NCI-H2196 (cell line): ENCODE data around the gene NAA50.

Source experiments
- DNase-seq: peaks from one replicate; lab custom pipeline; 2025; ENCODE audit not compliant: unreplicated experiment; lab: John Stamatoyannopoulos, UW

Gene NAA50

DNA sequence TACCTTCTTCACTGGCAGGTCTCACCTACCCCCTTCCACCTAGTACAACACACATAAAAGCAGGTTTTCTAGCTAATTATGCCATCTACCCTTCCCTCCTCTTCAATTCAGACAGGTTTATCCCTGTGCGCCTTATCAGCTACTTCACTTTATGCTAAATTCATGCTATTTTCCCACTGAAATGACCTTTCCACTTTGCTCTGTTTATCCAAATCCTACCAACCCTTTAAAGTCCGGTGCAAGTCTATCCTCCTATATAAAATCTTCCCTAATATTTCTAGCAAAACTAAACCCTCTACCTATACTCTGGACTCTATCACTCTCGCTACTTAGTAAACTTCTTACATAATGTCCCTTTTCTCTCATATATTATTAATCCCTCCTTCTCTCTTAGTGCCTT is 55.6 kb downstream of the NAA50 start:
- DNase-seq = no peak

DNA sequence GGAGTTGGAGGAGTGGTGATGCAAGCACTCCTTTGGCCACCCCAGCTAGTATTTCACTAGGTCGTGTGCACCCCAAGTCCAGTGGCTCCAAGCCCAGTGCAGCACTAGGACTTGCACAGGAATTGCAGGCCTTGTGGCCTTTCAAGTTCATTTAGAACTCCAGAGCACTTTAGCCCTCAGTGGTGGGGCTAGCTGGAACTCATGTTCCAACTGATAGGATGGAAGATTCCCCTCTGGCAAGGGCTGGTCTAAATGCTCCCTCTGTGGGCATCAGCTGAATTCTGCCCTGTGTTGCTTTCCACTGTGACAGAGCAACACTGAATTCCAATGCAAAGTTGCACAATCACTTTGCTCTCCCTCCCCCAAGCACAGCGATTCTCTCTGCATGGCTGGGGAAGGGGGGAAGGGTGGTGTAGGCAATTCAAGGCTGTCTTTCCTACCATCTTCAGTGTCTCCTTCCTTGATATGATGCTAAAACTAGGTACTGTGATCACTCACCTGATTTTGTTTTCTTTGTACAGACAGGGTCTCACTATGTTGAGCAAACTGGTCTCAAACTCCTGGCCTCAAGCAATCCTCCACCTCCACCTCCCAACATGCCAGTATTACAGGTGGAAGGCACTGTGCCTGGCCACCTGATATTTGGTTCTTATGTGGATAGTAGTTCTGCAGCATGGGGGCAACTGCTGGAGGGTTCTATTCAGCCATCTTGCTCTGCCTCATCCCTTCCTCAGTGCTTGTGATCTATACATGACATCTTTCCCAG is 59.9 kb downstream of the NAA50 start:
- no peak for DNase-seq

DNA sequence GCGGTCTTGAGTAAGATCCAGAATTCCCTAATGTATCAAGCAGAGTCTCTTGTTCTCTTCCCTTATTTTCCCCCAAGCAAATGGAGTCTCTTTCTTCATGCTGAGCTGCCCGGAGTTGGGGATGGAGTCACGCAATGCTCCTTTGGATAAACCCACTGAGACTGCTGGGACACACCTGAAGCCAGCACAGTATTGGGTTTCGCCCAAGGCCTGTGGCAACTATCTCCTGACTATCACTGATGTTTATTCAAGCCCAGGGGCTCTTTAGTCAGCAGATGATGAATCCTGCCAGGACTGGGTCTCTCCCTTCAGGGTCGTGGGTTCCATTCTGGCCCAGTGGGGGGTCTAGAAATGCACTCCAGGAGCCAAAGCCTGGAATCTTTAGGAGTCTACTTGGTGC is 60.9 kb downstream of the NAA50 start:
- no peak for DNase-seq

DNA sequence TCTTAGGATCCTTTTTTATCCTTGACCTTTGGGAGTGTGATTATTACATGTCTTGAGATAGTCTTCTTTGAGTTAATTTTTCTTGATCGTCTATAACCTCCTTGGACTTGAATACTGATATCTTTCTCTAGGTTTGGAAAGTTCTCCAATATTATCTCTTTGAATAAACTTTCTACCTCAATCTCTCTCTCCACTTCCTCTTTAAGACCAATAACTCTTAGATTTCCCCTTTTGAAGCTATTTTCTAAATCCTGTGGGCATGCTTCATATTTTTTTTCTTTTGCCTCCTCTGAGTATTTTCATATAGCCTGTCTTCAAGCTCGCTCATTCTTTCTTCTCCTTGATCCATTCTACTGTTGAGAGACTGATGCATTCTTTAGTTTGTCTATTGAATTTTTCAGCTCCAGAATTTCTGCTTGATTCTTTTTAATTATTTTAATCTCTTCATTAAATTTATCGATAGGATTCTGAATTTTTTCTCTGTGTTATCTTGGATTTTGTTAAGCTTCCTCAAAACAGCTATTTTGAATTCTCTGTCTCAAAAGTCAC is 61.7 kb downstream of the NAA50 start:
- no peak for DNase-seq

DNA sequence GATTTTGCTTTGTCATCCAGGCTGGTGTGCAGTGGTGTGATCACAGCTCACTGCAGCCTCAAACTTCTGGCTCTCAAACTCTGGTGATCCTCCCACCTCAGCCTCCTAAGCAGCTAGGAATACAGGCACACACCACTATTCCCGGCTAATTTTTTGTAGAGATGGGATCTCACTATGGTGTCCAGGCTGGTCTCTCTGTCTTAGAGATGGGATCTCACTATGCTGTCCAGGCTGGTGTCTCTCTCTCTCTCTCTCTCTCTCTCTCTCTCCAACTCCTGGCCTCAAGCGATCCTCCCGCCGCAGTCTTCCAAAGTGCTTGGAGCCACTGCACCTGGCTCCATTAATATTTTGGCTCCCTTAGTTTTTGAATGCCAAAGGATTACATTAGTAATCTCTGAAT is 67.3 kb downstream of the NAA50 start:
- DNase-seq = no peak

DNA sequence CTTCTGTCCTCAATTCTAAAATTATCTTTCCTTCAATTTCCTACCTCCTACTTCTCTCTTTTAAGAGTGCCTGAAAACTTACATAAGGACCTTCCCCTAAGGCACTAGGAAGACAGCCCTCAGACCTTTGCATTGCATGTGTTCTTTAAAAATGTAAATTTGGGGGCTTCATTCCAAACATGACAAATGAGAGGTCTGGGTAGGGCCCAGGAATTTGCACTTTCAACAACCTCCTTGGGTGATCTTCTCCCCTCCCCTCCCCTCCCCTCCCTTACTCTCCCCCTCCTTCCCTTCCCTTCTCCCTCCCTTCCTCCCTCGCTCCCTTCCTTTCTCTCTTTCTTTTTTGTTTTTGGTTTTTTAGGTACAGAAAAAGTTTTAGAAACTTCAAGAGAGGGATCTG is 68.3 kb downstream of the NAA50 start:
- DNase-seq = no peak

DNA sequence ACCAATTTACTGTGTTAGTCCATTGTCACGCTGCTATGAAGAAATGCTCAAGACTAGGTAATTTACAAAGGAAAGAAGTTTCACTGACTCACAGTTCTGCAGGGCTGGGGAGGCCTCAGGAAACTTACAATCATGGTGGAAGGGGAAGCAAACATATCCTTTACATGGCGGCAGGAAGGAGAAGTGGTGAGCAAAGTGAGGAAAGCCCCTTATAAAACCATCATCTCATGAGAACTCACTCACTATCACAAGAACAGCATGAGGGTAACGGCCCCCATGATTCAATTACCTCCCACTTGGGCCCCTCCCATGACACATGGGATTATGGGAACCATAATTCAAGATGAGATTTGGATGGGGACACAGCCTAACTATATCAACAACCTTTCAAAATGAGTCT is 69.8 kb downstream of the NAA50 start:
- no peak for DNase-seq

DNA sequence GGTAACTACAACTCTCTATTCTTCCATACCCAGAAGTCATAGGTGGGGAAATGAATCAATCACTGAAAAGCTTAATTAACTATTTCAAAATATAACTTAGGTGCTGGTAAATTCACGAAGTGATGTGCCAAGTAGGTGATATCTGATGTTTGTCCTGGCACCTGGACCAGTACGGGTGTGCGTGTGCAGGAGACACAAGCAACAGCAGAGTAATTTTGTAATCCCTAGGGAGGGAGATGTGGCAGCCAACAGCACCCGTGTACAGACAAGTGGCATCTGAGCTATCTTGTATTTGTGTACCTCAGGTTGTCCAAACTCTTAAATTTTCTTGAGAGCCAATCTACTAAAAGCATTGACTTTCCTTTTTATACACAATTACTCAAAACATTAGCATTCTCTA is 72.5 kb downstream of the NAA50 start:
- no peak for DNase-seq

DNA sequence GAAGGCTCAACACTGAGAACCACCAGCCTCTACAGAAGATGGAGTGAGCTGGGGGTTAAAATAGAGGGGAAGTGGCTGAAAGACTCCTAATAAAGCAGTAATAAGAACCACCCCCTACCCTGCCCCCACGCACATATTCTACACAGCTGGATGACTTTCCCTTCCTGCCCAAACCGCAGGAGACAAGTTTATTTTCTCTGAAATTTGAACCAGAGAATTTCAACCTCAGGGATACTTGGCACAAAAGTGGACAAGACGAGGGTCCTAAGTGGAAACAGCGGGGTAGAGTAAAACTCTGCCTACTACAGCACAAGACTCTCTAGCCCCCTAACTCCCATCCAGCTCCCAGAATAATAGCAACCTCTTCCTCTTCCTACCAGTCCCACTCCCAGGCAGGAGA is 78.0 kb downstream of the NAA50 start:
- DNase-seq = no peak
